Epidermal melanocyte (primary cell): ENCODE data around the gene HOXB4.

Source experiments
- DNase-seq: peaks from one replicate; pipeline ENCODE4 v3.0.0; 2011; ENCODE audit warnings: low spot score; ENCODE audit not compliant: insufficient read length

The HOXB4 gene

GRCh38 chr17:48601539-48602425 lies 23.6 kb upstream of the HOXB4 start:
- DNase-seq = no peak

GRCh38 chr17:48601207-48601538 lies 23.0 kb upstream of the HOXB4 start:
- DNase-seq = no peak

GRCh38 chr17:48600244-48601098 lies 22.3 kb upstream of the HOXB4 start:
- DNase-seq = no peak

GRCh38 chr17:48599354-48599753 lies 21.2 kb upstream of the HOXB4 start:
- DNase-seq = no peak

GRCh38 chr17:48598736-48599135 lies 20.6 kb upstream of the HOXB4 start:
- no peak for DNase-seq

- DNase-seq = peak; percentile 44
These were observed 19.9 kb upstream of the HOXB4 start for GRCh38 chr17:48597778-48598631.

- no peak for DNase-seq
These were observed 19.3 kb upstream of the HOXB4 start for GRCh38 chr17:48597528-48597777.

- no peak for DNase-seq
These were observed 18.8 kb upstream of the HOXB4 start for GRCh38 chr17:48596735-48597527.

- DNase-seq = no peak
These were observed 18.0 kb upstream of the HOXB4 start for GRCh38 chr17:48596000-48596734.

- no peak for DNase-seq
These were observed 17.3 kb upstream of the HOXB4 start for GRCh38 chr17:48595278-48595999.

GRCh38 chr17:48594538-48595277 lies 16.6 kb upstream of the HOXB4 start:
- DNase-seq = no peak

GRCh38 chr17:48593840-48594537 lies 15.8 kb upstream of the HOXB4 start:
- peak; percentile 95 for DNase-seq

- no peak for DNase-seq
These were observed 15.1 kb upstream of the HOXB4 start, which contains the start of gene HOXB5 for GRCh38 chr17:48593126-48593829. Gene HOXB5 (minus strand): TSS chr17:48593779. CDS start chr17:48593682, 97 bp downstream.

GRCh38 chr17:48592577-48592976 lies 14.4 kb upstream of the HOXB4 start:
- no peak for DNase-seq

- DNase-seq = no peak
These were observed 13.9 kb upstream of the HOXB4 start for GRCh38 chr17:48592057-48592514.

- DNase-seq = no peak
These were observed 13.3 kb upstream of the HOXB4 start for GRCh38 chr17:48591255-48592056.
